GM21723 (cell line): Measurements from ENCODE around the gene POLR1A.

Experiments used
- ATAC-seq: cut with Tn5 transposase; IDR thresholded peaks from one replicate; pipeline ENCODE4 v1.9.1; 2021; ENCODE audit warnings: mild to moderate bottlenecking, moderate library complexity; ENCODE audit not compliant: unreplicated experiment

Gene POLR1A

DNA sequence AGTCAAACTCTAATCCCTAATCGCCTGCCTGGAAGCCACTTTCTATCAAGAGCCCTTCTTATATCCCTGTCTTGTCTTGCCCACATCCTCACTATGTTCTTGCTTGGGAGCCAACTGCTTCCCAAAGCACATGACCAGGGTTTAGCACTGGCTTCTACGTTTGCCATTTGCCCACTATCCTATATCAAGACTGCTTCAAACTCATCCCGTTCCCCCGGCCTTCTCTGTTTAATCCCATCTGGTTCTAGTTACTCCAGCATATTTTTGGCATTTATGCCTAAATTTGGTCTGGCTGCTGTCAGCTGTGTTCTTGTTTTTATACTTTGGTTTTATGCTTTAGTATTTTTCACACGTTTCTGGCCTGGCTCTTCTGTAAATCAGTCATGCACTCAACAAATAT, 40.2 kb downstream of the POLR1A start:
- ATAC-seq: no peak

DNA sequence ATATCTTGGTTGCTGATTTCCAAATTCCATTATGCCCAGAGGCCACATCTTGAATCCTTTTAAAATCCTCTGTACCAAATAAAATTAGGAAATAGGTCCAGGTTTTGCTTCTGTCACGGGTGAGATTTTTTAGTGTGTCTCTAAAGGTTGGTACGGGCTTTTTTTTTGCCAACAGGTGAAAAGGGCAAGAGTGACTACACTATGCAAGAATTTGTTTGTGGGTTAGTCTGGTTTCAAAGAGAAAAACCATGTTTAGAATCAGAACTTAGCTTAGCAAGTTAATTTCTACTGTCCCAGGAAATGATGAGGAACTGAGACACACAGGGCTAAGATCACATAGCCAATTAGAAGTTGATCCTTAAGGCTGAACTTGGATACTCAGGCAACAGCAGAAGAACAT, 41.7 kb downstream of the POLR1A start:
- ATAC-seq: no peak

DNA sequence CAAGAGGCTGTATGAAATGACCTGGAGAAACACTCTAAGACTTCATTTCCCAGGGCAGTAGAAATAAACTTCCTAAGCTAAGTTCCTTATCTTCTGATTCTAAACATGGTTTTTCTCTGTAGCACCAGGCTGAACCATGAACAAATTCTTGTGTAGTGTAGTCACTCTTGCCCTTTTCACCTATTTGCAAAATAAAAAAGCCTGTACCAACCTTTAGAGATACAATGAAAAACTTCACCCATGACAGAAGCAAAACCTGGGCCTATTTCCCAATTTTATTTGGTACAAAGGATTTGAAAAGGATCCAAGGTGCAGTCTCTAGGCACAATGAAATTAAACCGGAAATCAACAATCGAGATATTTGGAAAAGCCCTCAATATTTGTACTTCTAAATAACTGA, 43.6 kb downstream of the POLR1A start:
- no peak for ATAC-seq

DNA sequence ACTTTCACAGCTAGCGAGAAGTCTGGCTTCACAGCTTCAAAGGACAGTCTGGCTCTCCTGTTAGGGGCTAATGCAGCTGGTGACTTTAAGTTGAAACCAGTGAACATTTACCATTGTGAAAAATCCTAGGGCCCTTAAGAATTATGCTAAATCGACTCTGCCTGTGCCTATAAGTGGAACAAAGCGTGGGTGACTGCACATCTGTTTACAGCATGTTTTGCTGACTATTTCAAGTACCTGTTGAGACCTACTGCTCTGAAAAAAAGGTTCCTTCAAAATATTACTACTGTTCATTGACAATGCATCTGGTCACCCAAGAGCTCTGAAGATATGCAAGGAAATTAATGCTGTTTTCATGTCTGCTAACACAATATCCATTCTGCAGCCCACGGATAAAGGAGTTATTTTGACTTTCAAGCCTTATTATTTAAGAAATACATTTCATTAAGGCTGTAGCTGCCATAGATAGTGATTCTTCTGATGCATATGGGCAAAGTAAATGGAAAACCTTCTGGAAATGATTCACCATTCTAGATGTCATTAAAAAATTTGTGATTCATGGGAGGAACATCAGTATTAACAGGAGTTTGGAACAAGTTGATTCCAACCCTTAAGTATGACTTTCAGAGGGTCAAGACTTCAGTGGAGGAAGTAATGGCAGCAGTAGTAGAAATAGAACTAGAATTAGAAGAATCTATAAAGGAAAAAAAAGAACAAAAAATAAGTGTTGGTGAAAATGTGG, 48.9 kb downstream of the POLR1A start:
- no peak for ATAC-seq

DNA sequence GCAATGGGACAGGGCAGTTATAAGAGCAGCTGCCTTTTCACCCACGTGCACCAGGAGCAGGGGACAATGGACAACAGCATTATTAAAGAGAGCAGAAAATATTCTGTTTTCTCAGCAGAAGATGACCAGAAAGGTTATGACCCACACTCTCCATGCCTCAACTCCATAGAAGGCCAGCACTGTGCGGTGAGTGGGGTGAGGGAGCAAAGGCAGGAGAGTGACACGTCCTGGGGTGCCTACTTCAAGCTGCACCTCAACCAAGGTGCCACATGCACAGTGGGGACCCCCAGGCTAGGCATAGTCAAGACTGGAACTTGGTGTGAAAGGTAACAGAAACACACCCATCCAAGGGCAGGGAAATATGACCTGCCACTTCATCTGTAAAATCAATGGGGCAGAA, 50.4 kb downstream of the POLR1A start:
- ATAC-seq: no peak

DNA sequence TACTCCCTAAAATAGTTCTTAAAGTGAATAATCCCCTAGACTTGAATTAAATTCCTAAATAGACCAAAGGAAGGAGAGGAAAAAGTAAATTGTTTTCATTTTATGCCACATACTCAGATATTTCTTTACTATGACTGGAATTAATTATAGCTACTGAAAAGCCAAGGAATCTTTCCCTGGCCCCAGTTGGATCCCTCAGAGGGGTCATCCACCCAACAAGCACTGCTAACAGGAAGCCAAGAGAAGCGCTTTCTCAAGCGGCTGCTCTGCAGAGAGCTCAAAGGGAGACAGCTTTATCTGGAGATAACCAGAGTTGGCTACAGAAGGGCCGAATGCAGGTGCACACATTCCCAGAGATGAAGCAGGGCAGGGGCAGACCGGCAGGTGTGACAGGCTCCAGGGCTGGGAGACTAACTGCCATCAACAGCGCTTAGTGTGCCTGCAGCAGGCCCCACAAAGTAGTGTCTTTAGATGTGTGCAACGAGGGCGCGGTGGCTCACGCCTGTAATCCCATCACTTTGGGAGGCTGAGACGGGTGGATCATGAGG, 51.1 kb downstream of the POLR1A start:
- ATAC-seq: no peak

DNA sequence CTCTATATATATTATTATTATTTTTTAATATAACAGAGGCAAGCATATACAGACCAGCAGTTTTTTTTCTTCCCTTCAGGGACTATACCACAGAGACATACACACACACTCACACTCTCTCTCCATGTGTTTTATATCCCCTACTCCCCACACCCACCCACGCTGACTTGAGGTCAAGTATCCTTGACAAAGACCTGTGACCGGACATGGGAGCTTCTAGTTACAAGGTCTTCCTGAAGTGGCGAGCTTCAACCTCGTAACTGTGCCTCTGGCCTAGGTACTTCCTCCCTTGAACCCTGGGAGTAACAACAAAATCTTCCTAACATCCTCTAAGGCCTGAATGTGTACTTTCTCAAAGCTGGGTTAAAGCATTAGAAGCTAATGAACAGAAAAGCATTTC, 52.5 kb downstream of the POLR1A start:
- ATAC-seq: no peak

DNA sequence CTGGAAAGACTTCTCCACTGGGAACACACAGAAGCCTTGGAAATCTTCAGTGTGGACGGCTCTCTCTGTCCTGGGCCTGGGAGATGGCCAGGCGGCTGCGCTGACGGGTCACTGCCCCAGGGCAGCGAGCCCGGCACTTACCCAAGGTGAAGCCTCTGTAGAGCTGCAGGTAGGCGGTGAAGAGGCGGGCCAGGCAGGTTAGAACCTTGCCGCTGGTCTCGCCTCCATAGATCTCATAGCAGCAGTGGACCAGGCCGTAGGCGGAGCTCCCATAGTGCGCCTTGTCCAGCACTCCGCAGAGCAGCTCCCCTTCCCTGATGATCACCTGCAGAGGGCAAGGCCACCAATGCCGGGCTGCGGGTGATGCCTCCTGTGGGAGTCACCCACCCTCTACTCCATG, 53.0 kb downstream of the POLR1A start:
- no peak for ATAC-seq

DNA sequence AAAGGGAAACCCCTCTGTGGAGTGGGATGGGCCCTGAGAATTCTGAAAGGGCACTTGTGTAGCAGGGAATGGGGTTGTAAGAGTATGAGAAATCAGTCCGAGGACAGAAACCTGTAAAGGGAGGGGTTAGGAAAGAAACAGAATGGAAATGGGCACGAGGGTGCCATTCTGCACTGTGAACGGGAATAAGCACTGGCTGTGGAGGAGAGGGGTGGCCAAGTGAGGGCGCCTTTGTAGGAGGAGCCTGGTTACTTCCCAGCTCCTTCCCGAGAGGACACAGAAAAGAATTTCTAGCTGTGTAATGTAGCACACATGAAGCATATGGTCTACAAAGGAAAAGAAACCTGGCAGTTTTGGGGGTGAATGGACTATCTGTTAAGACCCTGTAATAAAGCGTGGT, 53.4 kb downstream of the POLR1A start:
- no peak for ATAC-seq

DNA sequence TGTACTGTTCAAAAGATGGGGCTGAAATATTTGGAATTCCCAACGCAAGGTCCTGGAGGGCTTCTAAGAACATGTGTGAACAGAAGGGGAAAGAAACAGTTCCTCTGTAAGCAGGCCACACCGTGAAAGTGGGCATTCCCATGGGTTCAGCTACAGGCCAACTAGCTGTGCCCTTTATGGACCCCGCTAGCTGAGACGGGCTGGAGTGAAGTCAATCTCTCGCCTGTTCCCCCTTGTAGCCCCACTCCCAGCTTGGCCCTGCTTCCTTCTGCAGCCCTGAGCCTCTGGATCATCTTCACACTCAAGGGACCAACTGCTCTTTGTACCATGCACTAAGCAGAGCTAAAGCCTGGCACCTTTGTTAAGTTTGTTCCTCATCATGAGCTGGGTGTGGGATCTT, 55.4 kb downstream of the POLR1A start:
- ATAC-seq: no peak

DNA sequence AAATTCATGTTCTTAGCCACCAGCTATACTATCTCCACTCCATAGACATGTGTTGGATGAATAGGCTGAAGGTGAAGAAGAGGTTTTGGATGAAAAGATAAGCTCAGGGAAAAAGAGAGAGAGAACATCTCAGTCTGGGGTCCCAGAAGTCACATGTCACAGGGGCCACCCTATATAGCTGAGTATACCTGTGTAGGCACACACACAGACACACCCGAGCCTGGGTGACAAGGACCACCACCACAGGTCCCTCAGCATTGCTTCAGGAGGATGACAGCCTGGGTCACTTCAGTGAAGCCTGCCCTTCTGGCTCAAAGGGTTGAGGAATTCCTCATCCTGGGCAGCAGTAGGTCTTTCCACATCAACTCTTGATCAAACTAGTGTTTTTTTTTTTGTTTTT, 56.2 kb downstream of the POLR1A start:
- ATAC-seq: no peak

DNA sequence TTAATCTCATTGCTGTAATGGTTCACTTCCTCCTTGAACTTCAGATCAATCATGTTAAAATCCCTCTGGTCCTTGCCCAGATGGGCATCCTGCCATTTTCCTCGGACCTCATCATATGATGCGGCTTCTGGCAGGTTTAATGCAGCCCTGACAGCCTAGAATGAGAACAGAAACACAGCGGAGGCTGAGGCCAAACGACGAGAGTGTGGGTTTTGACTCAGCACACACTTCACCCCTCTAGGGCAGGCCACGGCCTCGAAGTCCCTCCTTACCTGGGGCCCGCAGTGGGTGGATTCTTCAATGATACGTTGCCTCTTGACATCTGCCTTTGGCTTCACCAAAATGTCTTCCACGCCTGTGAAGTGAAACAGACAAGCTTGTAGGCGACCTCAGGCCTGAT, 56.8 kb downstream of the POLR1A start:
- ATAC-seq: no peak

DNA sequence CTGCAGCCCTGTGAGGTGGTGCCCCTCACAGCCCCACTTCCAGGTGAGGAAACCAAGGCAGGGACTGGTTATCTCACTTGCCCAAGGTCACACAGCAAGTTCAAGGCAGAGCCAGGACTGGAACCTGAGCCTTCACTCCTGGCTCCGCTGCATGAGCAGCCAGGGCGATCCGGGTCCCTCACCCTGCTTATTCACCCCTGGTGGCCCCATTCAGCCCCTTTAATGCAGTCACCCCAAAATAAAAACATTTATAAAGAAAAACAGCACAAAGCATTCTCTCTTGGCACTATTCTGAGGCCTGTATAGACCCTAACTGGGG, 57.3 kb downstream of the POLR1A start:
- ATAC-seq: no peak

DNA sequence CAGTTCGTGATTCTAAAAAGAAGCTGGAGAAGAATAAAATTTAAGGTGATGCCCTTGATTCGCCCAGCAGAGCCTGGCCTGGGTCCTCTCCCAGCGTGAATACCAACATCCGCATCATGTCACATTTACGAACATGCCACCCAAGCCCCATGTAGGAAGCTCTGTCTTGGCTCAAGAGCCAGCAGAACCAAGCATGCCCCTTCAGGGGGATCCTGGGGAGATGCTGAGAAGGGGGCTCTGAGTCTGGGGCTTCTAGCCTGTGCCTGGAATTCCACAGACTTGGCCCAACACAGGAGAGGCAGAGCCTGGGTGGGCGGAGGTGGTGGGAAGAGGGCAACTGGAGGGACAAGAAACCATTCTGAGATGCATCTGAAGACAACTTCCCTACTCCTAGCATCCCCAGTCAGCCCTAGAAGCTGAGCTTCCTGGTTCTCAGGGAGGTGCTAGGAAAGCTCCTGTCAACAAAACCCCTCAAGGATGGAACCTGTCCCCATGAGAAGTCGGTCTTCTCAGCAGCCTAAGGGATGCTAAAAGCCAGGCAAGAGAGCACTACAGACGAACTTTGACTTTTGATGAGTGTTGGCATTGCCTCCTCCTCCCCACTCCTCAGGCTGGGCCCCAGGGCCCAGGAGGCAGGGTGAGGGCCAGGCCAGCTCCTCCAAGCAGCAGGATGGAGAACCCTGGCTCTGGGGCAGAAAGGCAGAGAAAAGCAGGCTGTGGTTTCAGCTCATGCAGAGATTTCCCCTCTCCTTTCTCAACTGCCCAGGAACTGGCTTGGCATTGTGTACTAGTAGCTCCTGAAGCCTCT, 57.9 kb downstream of the POLR1A start:
- ATAC-seq: no peak

DNA sequence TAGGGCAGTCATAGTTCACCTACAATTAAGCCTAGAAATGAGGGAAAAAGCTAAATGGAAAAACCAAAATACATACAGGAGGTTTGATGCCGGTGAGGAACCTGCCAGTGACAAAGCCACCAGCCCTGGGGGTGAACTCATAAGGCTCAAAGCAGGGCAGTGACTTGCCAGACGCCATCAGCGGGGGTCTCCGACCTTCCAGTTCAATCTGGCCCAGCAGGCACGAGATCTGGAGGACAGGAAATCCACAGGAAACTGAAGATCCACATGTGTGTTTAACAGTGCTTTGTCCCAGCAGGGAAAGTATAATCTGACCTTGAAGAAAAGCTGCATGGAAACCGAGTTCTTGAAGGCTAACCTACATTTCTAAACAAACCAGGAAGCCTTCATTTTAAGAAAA, 60.1 kb downstream of the POLR1A start:
- no peak for ATAC-seq

DNA sequence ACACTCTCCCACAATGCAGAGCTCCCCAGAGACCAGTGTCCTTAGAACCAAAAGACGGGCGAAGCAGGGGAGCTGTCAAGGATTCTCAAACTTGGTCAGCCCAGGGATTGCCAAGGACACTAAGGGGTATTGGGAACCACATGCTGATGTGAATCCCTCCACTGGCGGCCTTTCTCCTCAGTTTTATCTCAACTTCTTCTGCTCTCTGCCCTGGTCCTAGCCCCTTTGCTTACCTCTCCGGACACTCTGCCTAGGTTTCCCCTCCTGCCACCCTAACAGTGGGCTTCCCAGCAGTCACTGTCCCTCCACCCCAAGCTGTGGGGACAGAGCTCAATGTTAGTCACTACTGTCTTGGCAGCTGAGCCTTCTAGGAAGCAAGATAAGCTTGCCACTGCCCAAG, 61.1 kb downstream of the POLR1A start:
- no peak for ATAC-seq

DNA sequence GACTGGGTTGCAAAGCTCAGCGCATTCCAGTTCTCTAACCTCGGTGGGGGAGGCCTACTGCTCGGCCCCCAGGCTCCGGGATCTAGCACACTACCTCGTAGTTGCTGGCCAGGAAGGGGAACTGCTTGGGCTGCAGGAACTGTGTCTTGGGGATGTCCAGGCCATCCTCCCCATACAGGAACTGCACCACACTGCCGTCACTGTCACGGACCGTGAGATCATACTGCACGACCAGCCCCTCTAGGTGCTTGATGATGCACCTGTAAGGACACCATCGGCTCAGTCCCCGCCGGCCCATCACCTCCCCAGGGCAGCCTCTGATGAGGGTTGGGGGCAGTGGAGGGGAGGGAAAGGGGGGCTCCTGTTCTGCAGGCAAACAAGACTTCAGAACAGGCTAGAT, 61.6 kb downstream of the POLR1A start:
- ATAC-seq: no peak

DNA sequence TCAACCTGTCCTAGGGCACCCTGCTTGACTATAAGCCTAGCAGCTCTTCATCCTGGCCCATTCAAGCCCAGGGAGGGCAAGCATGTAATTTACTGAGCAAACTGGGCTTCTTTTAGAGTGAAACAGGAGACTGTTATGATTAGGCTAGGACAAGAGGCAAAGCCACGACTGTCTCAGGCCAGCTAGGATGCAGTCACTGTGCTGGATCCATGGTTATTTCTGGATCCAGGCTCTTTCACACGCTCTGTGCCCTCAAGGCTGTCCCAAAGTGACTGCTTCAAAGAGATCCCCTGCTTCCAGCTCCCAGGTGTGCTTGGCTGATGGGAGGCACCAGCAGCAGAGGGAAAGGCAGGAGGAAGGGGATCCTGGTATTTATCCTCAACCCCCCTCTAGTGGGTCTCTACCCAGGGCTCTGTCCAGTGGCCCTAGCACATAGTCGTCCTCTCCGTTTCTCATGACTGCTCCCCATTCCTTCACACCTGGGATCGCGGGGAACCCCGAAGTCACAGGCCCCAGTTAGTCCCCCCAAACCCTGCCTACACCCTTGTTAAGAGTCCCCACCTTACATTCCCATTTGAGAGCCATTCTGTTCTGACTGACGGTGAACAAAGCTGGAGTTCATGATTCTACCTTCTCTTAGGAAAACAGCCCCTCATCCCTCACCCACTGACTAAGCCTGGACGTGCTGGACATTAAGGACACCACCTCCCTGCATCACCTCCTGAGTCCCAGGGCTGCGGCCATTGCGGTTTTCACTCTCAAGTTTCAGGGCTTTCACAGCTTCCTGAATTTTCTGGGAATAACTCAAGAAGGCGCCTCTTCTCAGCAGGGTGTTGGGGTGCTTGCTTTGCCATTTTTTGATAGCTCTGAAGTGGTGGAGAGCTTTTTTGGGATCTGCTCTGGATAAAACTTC, 63.2 kb downstream of the POLR1A start:
- ATAC-seq: no peak

DNA sequence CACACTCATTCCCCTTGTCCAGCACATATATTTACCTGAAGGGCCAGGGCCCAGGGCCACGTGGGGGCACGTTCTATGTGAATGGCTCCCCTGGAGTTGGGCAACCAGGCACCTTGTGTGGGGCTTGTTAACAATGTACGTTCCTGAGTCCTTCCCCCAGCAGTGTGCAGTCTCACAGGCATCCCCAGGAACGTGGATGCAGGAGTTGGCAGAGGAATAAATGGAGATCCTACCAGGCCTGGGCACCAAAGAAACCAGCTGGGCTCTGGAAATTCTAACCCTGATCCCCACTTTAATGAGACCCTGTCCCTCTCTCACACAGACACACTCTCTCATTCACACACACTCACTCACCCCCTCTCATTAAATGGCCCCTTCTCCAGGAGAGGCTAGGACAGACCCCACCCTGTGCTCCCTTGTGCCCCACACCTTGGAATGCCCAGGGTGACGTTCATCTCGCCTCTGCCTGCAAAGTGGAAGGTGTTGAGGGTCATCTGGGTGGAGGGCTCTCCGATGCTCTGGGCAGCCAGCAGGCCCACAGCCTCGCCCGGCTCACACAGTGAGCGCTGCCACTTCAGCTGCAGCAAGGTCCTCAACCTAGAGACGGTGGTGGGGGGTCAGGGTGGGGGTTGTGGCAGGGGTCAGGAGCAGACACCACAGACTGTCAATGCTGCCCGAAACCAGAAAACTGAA, 65.6 kb downstream of the POLR1A start:
- no peak for ATAC-seq

DNA sequence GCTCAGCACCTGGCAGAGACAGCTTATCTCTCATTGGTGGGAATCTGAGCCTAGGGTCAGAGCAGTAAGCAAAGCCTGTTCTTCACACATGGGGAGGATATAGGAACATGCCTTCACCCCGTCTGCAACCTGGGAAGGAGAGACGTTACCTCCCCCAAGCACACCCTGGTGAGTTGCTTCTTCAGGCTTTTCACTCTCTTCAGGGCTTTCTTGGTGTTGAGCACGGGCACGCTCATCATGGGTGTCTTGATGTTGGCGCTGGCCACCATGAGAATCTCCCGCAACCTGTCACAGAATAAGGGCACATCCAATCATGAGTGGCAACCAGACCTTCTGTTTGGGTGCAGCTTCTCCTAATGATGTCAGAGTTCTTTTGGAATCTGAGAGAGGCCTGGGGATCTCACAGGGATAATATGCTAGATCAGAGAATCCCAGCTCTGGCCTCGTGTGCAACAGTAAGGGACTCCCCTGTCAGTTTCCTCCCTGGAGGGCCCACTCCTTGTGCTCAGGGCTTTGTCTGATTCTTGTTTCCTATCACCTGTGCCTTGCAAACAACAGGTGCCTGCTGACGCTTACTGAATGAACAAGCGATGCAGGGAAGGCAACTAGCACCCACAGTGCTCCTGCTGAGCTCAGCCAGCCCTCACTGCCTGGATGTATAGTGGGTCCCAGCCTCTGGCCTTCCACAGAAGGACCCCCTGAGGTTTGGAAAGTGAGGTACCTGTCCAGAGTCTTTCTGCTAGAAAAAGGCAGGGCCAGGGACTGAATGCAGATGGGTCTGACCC, 66.3 kb downstream of the POLR1A start:
- ATAC-seq: no peak
